GM18861 (cell line): ENCODE results near the gene GPR50.

Experiments
- ATAC-seq: cut with Tn5 transposase; IDR thresholded peaks from one replicate; pipeline ENCODE4 v1.9.1; 2021; ENCODE audit not compliant: unreplicated experiment

Gene GPR50

DNA sequence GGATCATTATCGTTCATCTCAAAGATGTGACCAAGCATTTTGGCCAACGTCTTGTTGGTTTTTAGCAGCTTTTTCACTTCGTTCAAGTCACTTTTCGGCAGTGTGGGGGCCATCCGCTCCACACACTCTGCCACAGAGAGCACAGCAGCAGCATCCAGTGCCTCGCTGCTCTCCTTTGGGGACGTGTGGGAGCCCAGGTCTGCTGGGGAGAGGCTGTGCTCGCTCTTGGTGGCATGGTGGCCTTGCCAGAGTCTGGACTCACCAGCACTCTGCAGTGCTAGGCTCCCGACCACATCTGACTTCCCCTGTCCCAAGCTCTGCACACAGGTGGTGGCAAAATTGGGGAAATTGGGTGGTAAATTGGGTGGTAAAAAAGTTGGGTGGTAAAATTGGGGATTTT lies 50.6 kb downstream of the GPR50 start:
- ATAC-seq: no peak

GRCh38 chrX:151227627-151228026 lies 51.2 kb downstream of the GPR50 start:
- ATAC-seq: no peak

DNA sequence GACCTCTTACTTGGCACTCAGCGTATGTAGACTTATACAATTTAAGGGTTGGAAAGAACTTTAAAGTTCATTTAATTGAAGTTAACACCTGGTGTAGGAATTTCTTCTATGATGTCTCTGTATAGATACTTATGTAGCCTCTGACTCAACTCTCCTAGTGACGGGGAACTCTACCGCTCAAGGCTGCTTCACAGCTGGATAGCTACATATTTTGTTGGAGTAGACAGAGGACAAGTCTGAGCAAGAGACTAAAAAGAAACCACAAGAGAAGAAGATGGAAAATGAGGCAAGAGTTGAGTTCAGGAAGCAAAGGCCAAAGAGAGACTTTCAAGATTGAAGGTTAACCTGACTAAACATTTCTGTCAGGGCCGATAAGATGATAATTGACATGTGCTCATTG lies 52.6 kb downstream of the GPR50 start:
- no peak for ATAC-seq
